ENCODE results near the gene EGLN1.

Gene EGLN1

DNA sequence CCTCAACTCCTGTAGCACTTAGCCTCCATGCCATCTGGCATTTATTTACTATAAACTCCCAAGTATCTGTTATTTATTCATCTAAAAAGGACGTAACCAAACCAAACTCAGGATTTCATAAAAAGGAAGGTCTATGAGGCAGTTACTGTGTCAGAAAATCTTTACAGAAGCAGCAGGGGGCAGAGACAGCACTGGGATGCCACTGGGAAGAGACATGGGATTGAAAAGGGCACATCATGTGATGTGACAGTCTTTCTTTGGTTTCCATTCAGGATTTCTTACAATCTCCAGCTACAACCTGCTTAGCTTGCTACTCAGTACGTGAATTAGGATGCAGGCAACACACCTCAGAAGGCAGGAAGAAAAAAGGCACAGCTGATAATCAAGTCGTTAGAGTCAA is 52.8 kb downstream of the EGLN1 start:
- H3K9me3 ChIP-seq (ENCODE audit: control insufficient read depth in 1 of 2, low read length in 2 of 2): no peaks in the 10 kb centered on the region
- no peak overlapping the region for H3K27ac ChIP-seq (ENCODE audit: low read depth, low read length)
- no peak overlapping the region for H3K4me3 ChIP-seq (ENCODE audit: low read depth in 1 of 2, low read length in 2 of 2)
- no peak overlapping the region for H3K9ac ChIP-seq (ENCODE audit: low read depth in 1 of 2, low read length in 2 of 2)
- no peaks in the 10 kb centered on the region for H3K4me1 ChIP-seq (ENCODE audit: control insufficient read depth in 1 of 2, insufficient read depth in 2 of 2, low read length in 2 of 2)
- H3K27me3 ChIP-seq (ENCODE audit: control insufficient read depth in 1 of 2, insufficient read depth in 2 of 2, low read length in 2 of 2): no peaks in the 10 kb centered on the region
- H3K36me3 ChIP-seq (ENCODE audit: control insufficient read depth in 1 of 2, insufficient read depth in 2 of 2, low read length in 2 of 2): peaks cover 4 to 36% of the 10 kb centered on the region in 2 donors

DNA sequence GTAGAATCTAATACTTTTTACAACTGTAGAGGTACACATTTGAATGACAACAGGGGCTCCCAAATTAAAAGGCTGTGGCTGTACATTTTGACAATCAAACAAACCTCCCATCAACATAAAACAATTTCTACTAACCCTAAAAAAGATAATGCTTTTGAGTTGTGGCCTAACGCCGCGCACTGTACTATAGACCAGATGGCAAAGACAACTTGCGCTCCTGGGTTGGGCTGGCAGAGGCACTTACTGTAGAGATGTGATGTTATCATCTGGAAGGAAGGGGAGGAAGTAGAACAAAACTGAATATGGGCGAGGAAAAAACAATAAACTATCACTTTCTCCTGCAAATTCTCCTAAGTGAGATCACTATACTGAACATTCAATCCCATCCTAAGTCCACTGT is 57.9 kb downstream of the EGLN1 start:
- no peaks in the 10 kb centered on the region for H3K4me1 ChIP-seq (ENCODE audit: control insufficient read depth in 1 of 2, insufficient read depth in 2 of 2, low read length in 2 of 2)
- peaks cover 9 to 29% of the 10 kb centered on the region in 2 donors for H3K36me3 ChIP-seq (ENCODE audit: control insufficient read depth in 1 of 2, insufficient read depth in 2 of 2, low read length in 2 of 2)
- H3K9me3 ChIP-seq (ENCODE audit: control insufficient read depth in 1 of 2, low read length in 2 of 2): no peaks in the 10 kb centered on the region
- H3K27me3 ChIP-seq (ENCODE audit: control insufficient read depth in 1 of 2, insufficient read depth in 2 of 2, low read length in 2 of 2): no peaks in the 10 kb centered on the region
- H3K9ac ChIP-seq (ENCODE audit: low read depth in 1 of 2, low read length in 2 of 2): no peak overlapping the region
- H3K4me3 ChIP-seq (ENCODE audit: low read depth in 1 of 2, low read length in 2 of 2): no peak overlapping the region
- no peak overlapping the region for H3K27ac ChIP-seq (ENCODE audit: low read depth, low read length)

DNA sequence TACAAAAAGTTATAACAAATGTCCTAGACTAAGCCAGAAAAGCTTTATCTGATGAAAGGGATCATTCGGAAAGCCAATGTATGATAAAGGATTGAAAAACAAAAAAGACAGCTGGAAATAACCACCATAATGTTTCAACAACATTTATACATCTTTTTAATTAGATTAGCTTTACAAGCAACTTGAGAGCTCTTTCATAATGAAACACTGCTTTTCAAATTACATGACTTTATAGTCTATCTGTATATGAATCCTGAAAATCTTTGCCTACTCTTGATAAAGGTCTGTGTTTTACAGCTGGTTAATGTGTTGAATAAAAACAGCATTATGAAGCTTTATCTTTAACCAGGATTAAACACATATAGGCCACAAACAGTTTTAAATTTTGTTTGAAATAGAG is 58.5 kb downstream of the EGLN1 start:
- Histone ChIP-seq H3K9ac (ENCODE audit: low read depth in 1 of 2, low read length in 2 of 2) (no peak overlapping the region), H3K36me3 (ENCODE audit: control insufficient read depth in 1 of 2, insufficient read depth in 2 of 2, low read length in 2 of 2) (peaks cover 9 to 25% of the 10 kb centered on the region in 2 donors), H3K27ac (ENCODE audit: low read depth, low read length) (no peak overlapping the region), H3K4me3 (ENCODE audit: low read depth in 1 of 2, low read length in 2 of 2) (no peak overlapping the region), H3K4me1 (ENCODE audit: control insufficient read depth in 1 of 2, insufficient read depth in 2 of 2, low read length in 2 of 2) (no peaks in the 10 kb centered on the region), H3K27me3 (ENCODE audit: control insufficient read depth in 1 of 2, insufficient read depth in 2 of 2, low read length in 2 of 2) (no peaks in the 10 kb centered on the region), H3K9me3 (ENCODE audit: control insufficient read depth in 1 of 2, low read length in 2 of 2) (no peaks in the 10 kb centered on the region)

DNA sequence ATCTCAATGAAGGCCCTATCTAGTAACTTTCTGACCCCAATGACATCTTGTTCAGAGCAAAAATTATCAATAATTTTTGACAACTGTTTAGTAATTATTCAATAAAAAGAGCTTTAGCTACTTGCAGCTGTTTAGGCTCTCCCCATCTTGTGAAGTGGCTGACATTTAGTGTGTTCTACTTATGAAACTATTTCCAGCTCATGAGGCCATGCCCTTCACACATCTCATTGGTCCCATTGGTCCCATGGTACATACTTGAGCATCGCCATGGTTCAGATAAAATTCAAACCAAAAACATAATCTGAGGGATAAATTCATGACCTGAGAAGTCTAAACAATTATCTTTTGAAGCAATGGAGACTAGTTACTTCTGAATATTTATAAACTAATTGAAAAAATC is 59.8 kb downstream of the EGLN1 start:
- Histone ChIP-seq H3K4me3 (ENCODE audit: low read depth in 1 of 2, low read length in 2 of 2) (no peak overlapping the region), H3K9ac (ENCODE audit: low read depth in 1 of 2, low read length in 2 of 2) (no peak overlapping the region), H3K27ac (ENCODE audit: low read depth, low read length) (no peak overlapping the region), H3K4me1 (ENCODE audit: control insufficient read depth in 1 of 2, insufficient read depth in 2 of 2, low read length in 2 of 2) (peaks cover 4 to 7% of the 10 kb centered on the region in 2 donors), H3K36me3 (ENCODE audit: control insufficient read depth in 1 of 2, insufficient read depth in 2 of 2, low read length in 2 of 2) (peaks cover 6 to 21% of the 10 kb centered on the region in 2 donors), H3K27me3 (ENCODE audit: control insufficient read depth in 1 of 2, insufficient read depth in 2 of 2, low read length in 2 of 2) (no peaks in the 10 kb centered on the region), H3K9me3 (ENCODE audit: control insufficient read depth in 1 of 2, low read length in 2 of 2) (no peaks in the 10 kb centered on the region)

DNA sequence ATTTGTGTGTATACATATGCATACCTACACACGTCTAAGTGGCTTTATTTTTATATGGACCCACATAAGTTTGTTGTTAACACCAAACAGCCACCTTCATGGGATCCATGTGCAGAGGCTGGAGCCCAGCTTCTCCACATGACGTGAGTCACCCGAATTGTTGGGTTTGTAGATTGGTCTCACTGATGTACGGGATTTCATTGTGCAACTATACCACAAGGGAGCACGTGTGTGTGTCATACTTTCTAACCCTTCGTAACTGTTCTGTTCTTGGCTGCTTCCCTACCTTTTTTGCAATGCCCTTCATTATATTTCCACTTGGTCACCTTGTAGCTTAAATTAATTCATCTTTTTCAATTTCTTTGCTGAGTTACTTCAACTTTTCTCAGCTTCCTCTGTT is 63.0 kb downstream of the EGLN1 start:
- H3K27me3 ChIP-seq (ENCODE audit: control insufficient read depth in 1 of 2, insufficient read depth in 2 of 2, low read length in 2 of 2): no peaks in the 10 kb centered on the region
- H3K27ac ChIP-seq (ENCODE audit: low read depth, low read length): no peak overlapping the region
- peaks cover 4 to 7% of the 10 kb centered on the region in 2 donors for H3K4me1 ChIP-seq (ENCODE audit: control insufficient read depth in 1 of 2, insufficient read depth in 2 of 2, low read length in 2 of 2)
- no peak overlapping the region for H3K4me3 ChIP-seq (ENCODE audit: low read depth in 1 of 2, low read length in 2 of 2)
- H3K9me3 ChIP-seq (ENCODE audit: control insufficient read depth in 1 of 2, low read length in 2 of 2): no peaks in the 10 kb centered on the region
- H3K36me3 ChIP-seq (ENCODE audit: control insufficient read depth in 1 of 2, insufficient read depth in 2 of 2, low read length in 2 of 2): peaks cover 3 to 7% of the 10 kb centered on the region in 2 donors
- no peak overlapping the region for H3K9ac ChIP-seq (ENCODE audit: low read depth in 1 of 2, low read length in 2 of 2)

DNA sequence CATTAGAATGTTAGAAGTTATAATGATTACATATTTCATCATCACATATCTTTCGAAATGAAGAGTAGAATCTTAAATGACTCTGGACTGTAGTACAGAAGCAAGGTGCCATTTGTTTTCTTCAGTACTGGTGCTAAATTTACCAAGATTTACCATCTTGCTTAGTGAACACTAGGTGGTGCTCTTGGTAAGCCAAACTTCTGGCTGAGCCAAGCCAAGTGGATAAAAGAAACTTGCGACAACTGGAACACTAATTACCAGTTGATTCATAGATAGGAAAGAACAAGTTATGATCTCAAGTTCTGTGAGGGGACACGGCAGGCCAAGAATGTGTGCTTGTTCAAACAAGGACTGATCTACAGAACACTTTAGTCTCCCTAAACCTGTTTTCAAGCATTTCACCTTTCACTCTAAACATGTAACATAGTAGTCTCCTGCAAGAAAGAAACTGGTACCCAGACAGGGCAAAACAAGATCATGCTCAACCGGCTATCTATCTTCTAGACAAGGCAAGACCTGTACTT is 64.2 kb downstream of the EGLN1 start:
- Histone ChIP-seq H3K9ac (ENCODE audit: low read depth in 1 of 2, low read length in 2 of 2) (no peak overlapping the region), H3K27ac (ENCODE audit: low read depth, low read length) (no peak overlapping the region), H3K9me3 (ENCODE audit: control insufficient read depth in 1 of 2, low read length in 2 of 2) (no peaks in the 10 kb centered on the region), H3K36me3 (ENCODE audit: control insufficient read depth in 1 of 2, insufficient read depth in 2 of 2, low read length in 2 of 2) (peaks cover 5 to 13% of the 10 kb centered on the region in 2 donors), H3K4me1 (ENCODE audit: control insufficient read depth in 1 of 2, insufficient read depth in 2 of 2, low read length in 2 of 2) (peaks cover 4 to 7% of the 10 kb centered on the region in 2 donors), H3K27me3 (ENCODE audit: control insufficient read depth in 1 of 2, insufficient read depth in 2 of 2, low read length in 2 of 2) (no peaks in the 10 kb centered on the region), H3K4me3 (ENCODE audit: low read depth in 1 of 2, low read length in 2 of 2) (no peak overlapping the region)

DNA sequence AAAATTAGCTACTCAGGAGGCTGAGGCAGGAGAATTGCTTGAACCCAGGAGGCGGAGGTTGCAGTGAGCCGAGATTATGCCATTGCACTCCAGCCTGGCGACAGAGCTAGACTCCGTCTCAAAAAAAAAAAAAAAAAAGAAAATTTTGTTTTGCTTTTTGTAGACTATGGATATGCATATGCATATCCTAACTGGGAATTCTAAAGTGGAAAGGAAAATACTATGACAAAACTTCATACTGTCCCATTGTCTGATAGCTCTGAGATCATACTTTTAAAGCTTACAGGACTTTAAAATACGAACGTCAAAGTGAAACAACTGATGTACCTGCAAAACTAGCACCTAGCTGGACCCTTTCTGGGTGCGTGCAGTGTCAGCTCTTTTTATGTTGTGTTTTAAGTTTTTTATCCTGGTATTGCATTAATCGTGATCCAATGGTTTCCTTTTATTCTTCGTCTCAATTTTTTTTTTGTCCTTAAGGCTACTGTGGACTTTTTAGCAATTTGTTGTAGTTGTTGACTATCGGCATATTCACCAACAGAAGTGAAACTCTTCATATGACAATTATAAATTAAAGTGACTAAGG is 64.8 kb downstream of the EGLN1 start:
- no peaks in the 10 kb centered on the region for H3K9me3 ChIP-seq (ENCODE audit: control insufficient read depth in 1 of 2, low read length in 2 of 2)
- no peaks in the 10 kb centered on the region for H3K27me3 ChIP-seq (ENCODE audit: control insufficient read depth in 1 of 2, insufficient read depth in 2 of 2, low read length in 2 of 2)
- H3K4me1 ChIP-seq (ENCODE audit: control insufficient read depth in 1 of 2, insufficient read depth in 2 of 2, low read length in 2 of 2): peaks cover 4 to 7% of the 10 kb centered on the region in 2 donors
- H3K36me3 ChIP-seq (ENCODE audit: control insufficient read depth in 1 of 2, insufficient read depth in 2 of 2, low read length in 2 of 2): peaks cover 11 to 19% of the 10 kb centered on the region in 2 donors
- H3K27ac ChIP-seq (ENCODE audit: low read depth, low read length): no peak overlapping the region
- H3K4me3 ChIP-seq (ENCODE audit: low read depth in 1 of 2, low read length in 2 of 2): no peak overlapping the region
- no peak overlapping the region for H3K9ac ChIP-seq (ENCODE audit: low read depth in 1 of 2, low read length in 2 of 2)

DNA sequence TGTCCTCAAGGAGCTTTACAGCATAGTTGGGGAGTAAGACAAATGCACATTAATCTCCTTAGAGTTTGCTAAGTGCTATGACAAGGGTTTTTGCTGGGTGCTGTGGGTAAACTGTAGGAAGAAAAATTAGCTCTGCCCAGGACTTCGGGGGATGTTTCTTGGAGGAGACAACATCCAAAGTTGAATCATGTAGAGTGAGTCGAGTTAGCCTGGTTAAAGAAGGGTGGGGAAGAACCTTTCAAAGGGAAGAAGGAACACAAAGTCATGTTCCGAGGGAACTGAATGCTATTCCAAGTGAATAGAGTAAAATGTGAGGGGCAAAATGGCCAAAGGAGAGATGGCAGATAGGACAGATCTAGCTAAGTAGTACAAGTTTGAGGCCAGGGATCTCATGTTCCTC is 66.9 kb downstream of the EGLN1 start:
- Histone ChIP-seq H3K9me3 (ENCODE audit: control insufficient read depth in 1 of 2, low read length in 2 of 2) (no peaks in the 10 kb centered on the region), H3K4me3 (ENCODE audit: low read depth in 1 of 2, low read length in 2 of 2) (no peak overlapping the region), H3K27ac (ENCODE audit: low read depth, low read length) (no peak overlapping the region), H3K4me1 (ENCODE audit: control insufficient read depth in 1 of 2, insufficient read depth in 2 of 2, low read length in 2 of 2) (peaks cover 4 to 7% of the 10 kb centered on the region in 2 donors), H3K36me3 (ENCODE audit: control insufficient read depth in 1 of 2, insufficient read depth in 2 of 2, low read length in 2 of 2) (peaks cover 20 to 32% of the 10 kb centered on the region in 2 donors), H3K9ac (ENCODE audit: low read depth in 1 of 2, low read length in 2 of 2) (no peak overlapping the region), H3K27me3 (ENCODE audit: control insufficient read depth in 1 of 2, insufficient read depth in 2 of 2, low read length in 2 of 2) (no peaks in the 10 kb centered on the region)

DNA sequence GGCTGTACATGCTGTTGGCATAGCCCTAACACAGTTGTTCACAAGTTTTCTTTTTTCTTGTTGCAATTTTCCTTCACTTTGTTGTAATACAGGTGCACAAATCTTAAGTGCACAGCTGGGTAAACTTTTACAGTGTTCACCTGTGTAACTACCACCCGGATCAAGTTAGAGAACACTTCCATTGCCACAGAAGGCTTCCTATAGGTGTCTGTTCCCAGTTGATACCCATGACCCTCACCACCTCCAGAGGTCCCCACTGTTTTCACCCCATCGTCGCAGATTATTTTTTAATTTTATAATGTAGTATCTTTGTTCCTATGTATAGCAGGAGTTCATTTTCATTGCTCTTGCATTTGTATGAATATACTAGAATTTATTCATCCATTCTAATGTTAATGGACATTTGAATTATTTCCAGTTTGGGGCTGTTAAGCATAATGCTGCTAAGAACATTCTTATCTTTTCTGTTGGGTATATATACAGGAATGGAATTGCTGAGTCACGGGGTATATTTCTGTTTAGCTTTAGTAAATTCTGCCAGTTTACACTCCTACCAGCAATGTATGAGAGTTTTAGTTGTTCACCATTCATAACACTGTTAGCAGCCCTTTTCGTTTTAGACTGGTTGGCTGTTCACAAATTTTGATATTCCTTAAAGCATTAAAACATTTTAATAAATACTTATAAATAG is 67.6 kb downstream of the EGLN1 start:
- H3K27me3 ChIP-seq (ENCODE audit: control insufficient read depth in 1 of 2, insufficient read depth in 2 of 2, low read length in 2 of 2): no peaks in the 10 kb centered on the region
- H3K4me3 ChIP-seq (ENCODE audit: low read depth in 1 of 2, low read length in 2 of 2): no peak overlapping the region
- H3K36me3 ChIP-seq (ENCODE audit: control insufficient read depth in 1 of 2, insufficient read depth in 2 of 2, low read length in 2 of 2): peaks cover 24 to 38% of the 10 kb centered on the region in 2 donors
- no peak overlapping the region for H3K27ac ChIP-seq (ENCODE audit: low read depth, low read length)
- H3K9me3 ChIP-seq (ENCODE audit: control insufficient read depth in 1 of 2, low read length in 2 of 2): no peaks in the 10 kb centered on the region
- H3K9ac ChIP-seq (ENCODE audit: low read depth in 1 of 2, low read length in 2 of 2): no peak overlapping the region
- H3K4me1 ChIP-seq (ENCODE audit: control insufficient read depth in 1 of 2, insufficient read depth in 2 of 2, low read length in 2 of 2): peaks cover 4 to 7% of the 10 kb centered on the region in 2 donors

DNA sequence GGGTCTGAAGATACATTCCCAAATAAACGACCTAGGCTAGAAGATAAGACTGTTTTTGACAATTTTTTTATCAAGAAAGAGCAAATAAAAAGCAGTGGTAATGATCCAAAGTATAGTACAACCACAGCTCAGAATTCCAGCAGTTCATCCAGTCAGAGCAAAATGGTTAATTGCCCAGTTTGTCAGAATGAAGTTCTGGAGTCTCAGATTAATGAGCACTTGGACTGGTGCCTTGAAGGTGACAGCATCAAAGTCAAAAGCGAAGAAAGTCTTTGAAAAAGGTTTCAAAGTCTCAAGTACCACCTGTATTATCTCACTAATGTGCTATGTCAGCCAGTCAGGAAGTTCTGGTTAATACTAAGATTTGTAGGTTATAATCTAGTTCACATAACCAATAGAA is 69.0 kb downstream of the EGLN1 start:
- no peaks in the 10 kb centered on the region for H3K27me3 ChIP-seq (ENCODE audit: control insufficient read depth in 1 of 2, insufficient read depth in 2 of 2, low read length in 2 of 2)
- H3K9ac ChIP-seq (ENCODE audit: low read depth in 1 of 2, low read length in 2 of 2): no peak overlapping the region
- H3K27ac ChIP-seq (ENCODE audit: low read depth, low read length): no peak overlapping the region
- peaks cover 2 to 5% of the 10 kb centered on the region in 2 donors for H3K4me1 ChIP-seq (ENCODE audit: control insufficient read depth in 1 of 2, insufficient read depth in 2 of 2, low read length in 2 of 2)
- peaks cover 26 to 46% of the 10 kb centered on the region in 2 donors for H3K36me3 ChIP-seq (ENCODE audit: control insufficient read depth in 1 of 2, insufficient read depth in 2 of 2, low read length in 2 of 2)
- H3K9me3 ChIP-seq (ENCODE audit: control insufficient read depth in 1 of 2, low read length in 2 of 2): no peaks in the 10 kb centered on the region
- no peak overlapping the region for H3K4me3 ChIP-seq (ENCODE audit: low read depth in 1 of 2, low read length in 2 of 2)
